ENCODE measurements around the gene MYO1E.

MYO1E gene

GRCh38 chr15:59185725-59186124, 186.9 kb downstream of the MYO1E start:
- in situ Hi-C loops (cut with HindIII; ENCODE audit: low pct_unique_long_range_greater_than_20kb, low sequenced_read_pairs) = no loop called here
- TF ChIP-seq JUND (IDR thresholded peaks at IDR 0.05; ENCODE audit: low read depth) = no peak
- DNase-seq (ENCODE audit: low read depth in 1 of 2, low spot score in 1 of 2) = peak in 1 of 2 experiments; percentile 55

GRCh38 chr15:59180945-59181600, 191.6 kb downstream of the MYO1E start:
- in situ Hi-C loops (cut with HindIII; ENCODE audit: low pct_unique_long_range_greater_than_20kb, low sequenced_read_pairs) = no loop called here
- no peak for DNase-seq (ENCODE audit: low read depth in 1 of 2, low spot score in 1 of 2)

GRCh38 chr15:59179717-59180116, 193.0 kb downstream of the MYO1E start:
- no peak for DNase-seq (ENCODE audit: low read depth in 1 of 2, low spot score in 1 of 2)
- TF ChIP-seq JUND (IDR thresholded peaks at IDR 0.05; ENCODE audit: low read depth) = no peak
- in situ Hi-C loops (cut with HindIII; ENCODE audit: low pct_unique_long_range_greater_than_20kb, low sequenced_read_pairs) = no loop called here

More at GRCh38 chr15:59180945-59181600, 191.6 kb downstream of the MYO1E start:
- TF ChIP-seq JUND (IDR thresholded peaks at IDR 0.05; ENCODE audit: low read depth) = no peak

- no peak for TF ChIP-seq JUND (IDR thresholded peaks at IDR 0.05; ENCODE audit: low read depth)
- in situ Hi-C loops (cut with HindIII; ENCODE audit: low pct_unique_long_range_greater_than_20kb, low sequenced_read_pairs) = no loop called here
- no peak for DNase-seq (ENCODE audit: low read depth in 1 of 2, low spot score in 1 of 2)
These were observed 194.4 kb downstream of the MYO1E start for GRCh38 chr15:59178151-59178695.

GRCh38 chr15:59177317-59177660, 195.4 kb downstream of the MYO1E start:
- no peak for DNase-seq (ENCODE audit: low read depth in 1 of 2, low spot score in 1 of 2)
- no peak for TF ChIP-seq JUND (IDR thresholded peaks at IDR 0.05; ENCODE audit: low read depth)
- in situ Hi-C loops (cut with HindIII; ENCODE audit: low pct_unique_long_range_greater_than_20kb, low sequenced_read_pairs) = no loop called here

- in situ Hi-C loops (cut with HindIII; ENCODE audit: low pct_unique_long_range_greater_than_20kb, low sequenced_read_pairs) = no loop called here
- no peak for DNase-seq (ENCODE audit: low read depth in 1 of 2, low spot score in 1 of 2)
- TF ChIP-seq JUND (IDR thresholded peaks at IDR 0.05; ENCODE audit: low read depth) = no peak
These were observed 195.9 kb downstream of the MYO1E start for GRCh38 chr15:59176653-59177316.

- no peak for TF ChIP-seq JUND (IDR thresholded peaks at IDR 0.05; ENCODE audit: low read depth)
- peak; percentile 30 to 77 for DNase-seq (ENCODE audit: low read depth in 1 of 2, low spot score in 1 of 2)
- in situ Hi-C loops (cut with HindIII; ENCODE audit: low pct_unique_long_range_greater_than_20kb, low sequenced_read_pairs) = no loop called here
These were observed 197.5 kb downstream of the MYO1E start for GRCh38 chr15:59174835-59175831.

GRCh38 chr15:59174151-59174834, 198.4 kb downstream of the MYO1E start:
- no peak for TF ChIP-seq JUND (IDR thresholded peaks at IDR 0.05; ENCODE audit: low read depth)
- DNase-seq (ENCODE audit: low read depth in 1 of 2, low spot score in 1 of 2) = no peak
- in situ Hi-C loops (cut with HindIII; ENCODE audit: low pct_unique_long_range_greater_than_20kb, low sequenced_read_pairs) = no loop called here

- no peak for DNase-seq (ENCODE audit: low read depth in 1 of 2, low spot score in 1 of 2)
- TF ChIP-seq JUND (IDR thresholded peaks at IDR 0.05; ENCODE audit: low read depth) = no peak
- in situ Hi-C loops (cut with HindIII; ENCODE audit: low pct_unique_long_range_greater_than_20kb, low sequenced_read_pairs) = no loop called here
These were observed 199.5 kb downstream of the MYO1E start for GRCh38 chr15:59173194-59173593.

GRCh38 chr15:59172289-59172901, 200.3 kb downstream of the MYO1E start:
- in situ Hi-C loops (cut with HindIII; ENCODE audit: low pct_unique_long_range_greater_than_20kb, low sequenced_read_pairs) = no loop called here
- no peak for TF ChIP-seq JUND (IDR thresholded peaks at IDR 0.05; ENCODE audit: low read depth)
- no peak for DNase-seq (ENCODE audit: low read depth in 1 of 2, low spot score in 1 of 2)

- in situ Hi-C loops (cut with HindIII; ENCODE audit: low pct_unique_long_range_greater_than_20kb, low sequenced_read_pairs) = no loop called here
- DNase-seq (ENCODE audit: low read depth in 1 of 2, low spot score in 1 of 2) = no peak
- no peak for TF ChIP-seq JUND (IDR thresholded peaks at IDR 0.05; ENCODE audit: low read depth)
These were observed 201.6 kb downstream of the MYO1E start for GRCh38 chr15:59171067-59171397.
